ENCODE data around the gene RTBDN.
"Not testable (repeated sequence)": the region's sequence is repeated elsewhere in the genome, so short reads cannot be mapped to it uniquely, and the experiment has no call there.

The RTBDN gene

GRCh38 chr19:12847159-12848139 lies 13.1 kb upstream of the RTBDN start:
- peak; percentile 65 for DNase-seq

- not testable (repeated sequence) for DNase-seq
Measured at GRCh38 chr19:12846613-12847012, 12.2 kb upstream of the RTBDN start.

- peak; percentile 16 for DNase-seq
Measured at GRCh38 chr19:12843999-12844732, 9.8 kb upstream of the RTBDN start.

- no peak for DNase-seq
Measured at GRCh38 chr19:12843328-12843727, 8.9 kb upstream of the RTBDN start.

- DNase-seq = no peak
Measured at GRCh38 chr19:12842511-12842910, 8.1 kb upstream of the RTBDN start.

- no peak for DNase-seq
Measured at GRCh38 chr19:12841094-12841493, 6.7 kb upstream of the RTBDN start.

- DNase-seq = peak; percentile 62
Measured at GRCh38 chr19:12840091-12841079, 6.0 kb upstream of the RTBDN start.

GRCh38 chr19:12838886-12839756 lies 4.7 kb upstream of the RTBDN start:
- DNase-seq = no peak

GRCh38 chr19:12838182-12838885 lies 4.0 kb upstream of the RTBDN start, which contains the start of gene MAST1:
MAST1 (plus strand) TSS chr19:12838515; CDS start chr19:12838573, 58 bp downstream.
- no peak for DNase-seq

GRCh38 chr19:12837225-12837624 lies 2.8 kb upstream of the RTBDN start:
- no peak for DNase-seq

- no peak for DNase-seq
Measured at GRCh38 chr19:12836529-12836863, 2.1 kb upstream of the RTBDN start.

- peak; percentile 38 for DNase-seq
Measured at GRCh38 chr19:12834976-12835757, 788 bp upstream of the RTBDN start.

GRCh38 chr19:12833738-12834565 lies 427 bp downstream of the RTBDN start:
- DNase-seq = peak; percentile 7

GRCh38 chr19:12833418-12833737 lies 1.0 kb downstream of the RTBDN start:
- DNase-seq = no peak

- DNase-seq = no peak
Measured at GRCh38 chr19:12828494-12828893, 5.9 kb downstream of the RTBDN start.

- DNase-seq = no peak
Measured at GRCh38 chr19:12825254-12826131, 8.9 kb downstream of the RTBDN start.

- peak; percentile 48 for DNase-seq
Measured at GRCh38 chr19:12821761-12822160, 12.6 kb downstream of the RTBDN start.

GRCh38 chr19:12817810-12818209 lies 16.6 kb downstream of the RTBDN start:
- DNase-seq = not testable (repeated sequence)
